AG10803 (cell line): Measurements from ENCODE around the gene ABCF3.
"Not testable (repeated sequence)": the region's sequence is repeated elsewhere in the genome, so short reads cannot be mapped to it uniquely, and the experiment has no call there.

Experiments
- DNase-seq: peaks from one replicate; pipeline ENCODE4 v3.0.0; 2010; ENCODE audit warnings: low read depth
- H3K4me3 ChIP-seq: 2 replicates; pipeline ENCODE4 v1.5.1; 2011; ENCODE audit warnings: mild to moderate bottlenecking, low read length, control low read depth
- TF ChIP-seq, protein P1 (sequence below): conservative IDR thresholded peaks from 2 replicates; pipeline ENCODE4 v1.5.1; 2011; ENCODE audit warnings: mild to moderate bottlenecking, low read length, control low read depth, inconsistent platforms

Gene ABCF3

DNA sequence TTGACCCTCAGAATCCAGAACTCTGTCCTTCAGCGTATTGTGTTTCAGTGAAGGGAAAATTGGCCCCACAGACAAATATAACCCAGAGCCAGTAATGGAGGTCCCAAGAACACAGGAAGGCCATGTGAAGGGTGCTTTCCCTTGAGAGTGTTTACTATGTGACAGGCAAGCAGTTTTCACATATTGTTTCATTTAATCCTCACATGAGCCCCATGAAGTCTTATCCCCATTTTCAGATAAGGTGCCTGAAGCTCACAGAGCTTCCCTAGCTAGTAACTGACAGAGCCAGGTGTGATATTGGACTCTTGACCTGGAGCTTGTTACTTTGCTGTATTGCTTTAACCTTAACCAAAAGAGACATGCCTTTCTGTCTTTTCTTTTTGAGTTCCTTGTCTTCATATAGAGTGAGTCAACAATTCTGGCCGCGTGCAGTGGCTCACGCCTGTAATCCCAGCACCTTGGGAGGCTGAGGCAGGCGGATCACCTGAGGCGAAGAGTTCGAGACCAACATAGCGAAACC, 40.2 kb upstream of the ABCF3 start:
- DNase-seq: no peak
- TF ChIP-seq, protein P1, sequence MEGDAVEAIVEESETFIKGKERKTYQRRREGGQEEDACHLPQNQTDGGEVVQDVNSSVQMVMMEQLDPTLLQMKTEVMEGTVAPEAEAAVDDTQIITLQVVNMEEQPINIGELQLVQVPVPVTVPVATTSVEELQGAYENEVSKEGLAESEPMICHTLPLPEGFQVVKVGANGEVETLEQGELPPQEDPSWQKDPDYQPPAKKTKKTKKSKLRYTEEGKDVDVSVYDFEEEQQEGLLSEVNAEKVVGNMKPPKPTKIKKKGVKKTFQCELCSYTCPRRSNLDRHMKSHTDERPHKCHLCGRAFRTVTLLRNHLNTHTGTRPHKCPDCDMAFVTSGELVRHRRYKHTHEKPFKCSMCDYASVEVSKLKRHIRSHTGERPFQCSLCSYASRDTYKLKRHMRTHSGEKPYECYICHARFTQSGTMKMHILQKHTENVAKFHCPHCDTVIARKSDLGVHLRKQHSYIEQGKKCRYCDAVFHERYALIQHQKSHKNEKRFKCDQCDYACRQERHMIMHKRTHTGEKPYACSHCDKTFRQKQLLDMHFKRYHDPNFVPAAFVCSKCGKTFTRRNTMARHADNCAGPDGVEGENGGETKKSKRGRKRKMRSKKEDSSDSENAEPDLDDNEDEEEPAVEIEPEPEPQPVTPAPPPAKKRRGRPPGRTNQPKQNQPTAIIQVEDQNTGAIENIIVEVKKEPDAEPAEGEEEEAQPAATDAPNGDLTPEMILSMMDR: no peak
- no peak overlapping the region for H3K4me3 ChIP-seq

DNA sequence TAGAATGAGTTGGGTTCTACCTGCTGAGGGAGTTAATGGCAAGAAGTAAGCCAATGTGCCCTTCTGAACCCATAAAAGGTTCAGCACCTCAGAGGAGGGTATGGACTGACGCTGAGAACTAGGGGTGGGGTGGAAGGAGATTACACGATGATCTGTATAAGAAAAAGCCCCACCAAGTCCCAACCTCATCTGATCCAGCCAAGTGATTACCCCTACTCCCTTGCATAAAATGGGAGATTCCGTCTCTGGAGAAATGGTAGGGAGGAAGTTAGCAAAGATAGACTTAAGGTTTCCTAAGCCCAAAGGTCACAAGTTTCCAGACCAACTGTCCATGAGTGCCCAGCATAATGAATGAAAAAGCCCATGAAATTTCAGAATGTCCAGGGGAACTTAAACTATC, 37.9 kb upstream of the ABCF3 start:
- TF ChIP-seq, protein P1: no peak
- no peak for DNase-seq
- H3K4me3 ChIP-seq: no peak overlapping the region

DNA sequence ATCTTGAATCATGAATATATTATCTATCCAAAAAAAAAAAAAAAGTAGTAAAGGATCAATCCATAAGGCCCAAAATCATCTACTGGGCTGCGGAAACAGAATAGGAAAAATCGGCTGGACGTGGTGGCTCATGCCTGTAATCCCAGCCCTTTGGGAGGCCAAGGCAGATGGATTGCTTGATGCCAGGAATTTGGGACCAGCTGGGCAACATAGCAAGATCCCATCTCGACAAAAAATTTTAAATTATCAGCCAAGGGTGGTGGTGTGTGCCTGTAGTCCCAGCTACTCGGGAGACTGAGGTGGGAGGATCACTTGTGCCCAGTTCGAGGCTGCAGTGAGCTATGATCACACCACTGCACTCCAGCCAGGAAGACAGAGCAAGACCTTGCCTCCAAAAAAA, 36.9 kb upstream of the ABCF3 start:
- DNase-seq: no peak
- no peak overlapping the region for H3K4me3 ChIP-seq
- TF ChIP-seq, protein P1: no peak

DNA sequence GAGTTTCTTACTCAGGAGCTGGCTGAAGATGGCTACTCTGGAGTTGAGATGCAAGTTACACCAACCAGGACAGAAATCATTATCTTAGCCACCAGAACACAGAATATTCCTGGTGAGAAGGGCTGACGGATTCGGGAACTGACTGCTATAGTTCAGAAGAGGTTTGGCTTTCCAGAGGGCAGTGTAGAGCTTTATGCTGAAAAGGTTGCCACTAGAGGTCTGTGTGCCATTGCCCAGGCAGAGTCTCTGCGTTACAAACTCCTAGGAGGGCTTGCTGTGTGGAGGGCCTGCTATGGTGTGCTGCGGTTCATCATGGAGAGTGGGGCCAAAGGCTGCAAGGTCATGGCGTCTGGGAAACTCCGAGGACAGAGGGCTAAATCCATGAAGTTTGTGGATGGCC, 36.2 kb upstream of the ABCF3 start:
- H3K4me3 ChIP-seq: not testable (repeated sequence)
- DNase-seq: peak; percentile 40
- TF ChIP-seq, protein P1: peak; percentile 45

DNA sequence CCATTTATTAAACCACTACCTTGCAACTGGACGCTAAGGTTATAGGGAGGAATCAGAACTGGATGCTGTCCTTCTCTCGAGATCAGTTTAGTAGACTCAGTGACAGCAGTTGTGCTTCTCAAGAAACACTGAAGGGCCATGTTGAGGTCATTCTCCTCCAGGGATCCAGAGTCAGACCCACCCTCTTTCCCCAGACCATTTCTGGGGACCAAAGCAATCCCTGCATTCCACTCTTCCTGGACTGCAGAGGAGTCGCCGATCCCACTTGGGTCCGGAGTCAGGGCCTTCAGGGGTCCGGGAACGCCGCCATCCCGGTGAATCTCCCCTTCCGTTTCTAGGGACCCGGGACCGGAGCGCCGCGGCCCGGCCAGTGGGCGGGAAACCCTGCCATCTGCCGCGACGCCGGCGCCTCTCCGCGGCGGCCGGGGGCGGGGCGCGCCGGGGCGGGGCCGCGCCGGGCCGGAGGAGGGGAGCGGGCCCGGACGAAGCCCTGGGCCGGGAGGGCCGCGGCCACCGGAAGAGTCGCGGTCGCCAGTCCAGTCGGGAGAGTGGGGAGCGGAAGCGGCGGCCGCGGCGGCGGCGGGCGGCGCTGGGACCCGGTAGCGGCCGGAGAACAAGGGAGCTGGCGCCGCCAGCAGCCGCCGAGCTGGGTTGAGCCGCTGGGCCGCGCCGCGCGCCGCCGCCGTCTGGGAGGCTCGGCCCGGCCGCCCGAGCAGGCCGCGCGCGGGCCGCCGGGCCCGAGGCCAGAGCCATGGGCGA, 30.9 kb upstream of the ABCF3 start, which contains the start of gene DVL3:
TSS of gene DVL3 (plus strand) at position 493 of the 759 bp plus-strand sequence. CDS start at position 752, 259 bp downstream.
- TF ChIP-seq, protein P1: no peak
- H3K4me3 ChIP-seq: peak within 1 kb of the TSS; percentile 96
- peak; percentile 73 for DNase-seq

DNA sequence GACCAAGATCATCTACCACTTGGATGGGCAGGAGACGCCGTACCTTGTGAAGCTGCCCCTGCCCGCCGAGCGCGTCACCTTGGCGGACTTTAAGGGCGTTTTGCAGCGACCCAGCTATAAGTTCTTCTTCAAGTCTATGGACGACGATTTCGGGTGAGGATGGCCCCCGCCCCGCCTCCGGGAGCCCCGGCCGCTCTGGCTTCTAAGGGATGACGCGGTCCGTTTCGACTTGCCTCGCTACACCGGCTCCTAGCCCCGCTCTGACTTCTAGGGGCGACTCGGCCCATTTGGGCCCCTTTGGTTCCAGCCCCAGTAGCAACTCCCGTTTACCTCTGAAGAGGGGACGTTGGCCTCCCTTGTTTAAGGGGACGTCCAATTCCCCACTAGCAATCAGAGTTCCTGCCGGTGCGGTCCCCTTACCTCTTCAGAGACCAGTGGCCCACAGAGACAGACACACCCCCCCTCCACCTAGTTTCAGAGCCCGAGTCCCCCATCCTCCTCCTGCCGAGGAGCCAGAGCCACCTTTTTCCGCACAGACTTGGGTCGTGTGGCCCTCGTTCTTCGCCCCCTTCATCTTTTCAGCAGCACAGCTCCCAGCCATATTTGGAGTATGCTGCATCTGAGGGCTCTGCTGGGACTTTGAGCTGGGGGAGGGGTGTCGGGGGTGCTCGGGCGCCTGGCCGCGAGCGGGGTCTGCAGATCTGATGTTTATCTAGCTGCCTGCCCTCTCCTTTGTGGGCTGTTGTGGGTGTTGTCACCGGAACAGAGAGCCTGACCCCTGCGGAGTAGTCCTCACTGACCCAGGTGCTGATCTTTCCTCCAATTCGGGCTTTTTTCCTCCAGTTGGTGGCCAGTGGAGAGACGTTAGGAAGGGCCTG, 30.1 kb upstream of the ABCF3 start:
- H3K4me3 ChIP-seq: peak overlapping the region; percentile 96
- DNase-seq: peak; percentile 28
- TF ChIP-seq, protein P1: no peak
